GM21825 (cell line): ENCODE results near the gene RANBP1.
"Not testable (repeated sequence)": the region's sequence is repeated elsewhere in the genome, so short reads cannot be mapped to it uniquely, and the experiment has no call there.

ENCODE experiments used
- ATAC-seq: cut with Tn5 transposase; IDR thresholded peaks from one replicate; pipeline ENCODE4 v1.9.1; 2021; ENCODE audit warnings: mild to moderate bottlenecking, moderate library complexity; ENCODE audit not compliant: unreplicated experiment

The RANBP1 gene

GRCh38 chr22:20148414-20148813, 32.5 kb downstream of the RANBP1 start:
- ATAC-seq = no peak

GRCh38 chr22:20149257-20150250, 33.6 kb downstream of the RANBP1 start:
- no peak for ATAC-seq

- no peak for ATAC-seq
Measured at GRCh38 chr22:20150381-20151275, 34.7 kb downstream of the RANBP1 start, which contains the start of gene CCDC188. Gene CCDC188 (minus strand): TSS chr22:20151055. CDS start chr22:20150986, 69 bp downstream.

DNA sequence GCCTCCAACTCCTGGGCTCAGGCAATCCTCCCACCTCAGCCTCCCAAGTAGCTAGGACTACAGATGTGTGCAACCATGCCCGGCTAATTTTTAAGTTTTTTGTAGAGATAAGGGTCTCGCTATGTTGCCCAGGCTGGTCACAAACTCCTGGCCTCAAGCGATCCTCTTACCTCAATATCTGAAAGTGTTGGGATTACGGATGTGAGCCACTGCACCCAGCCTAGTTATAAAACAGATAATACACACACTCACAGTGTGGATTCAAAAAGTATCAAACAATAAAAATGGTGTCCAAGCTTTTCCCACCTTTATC, 35.3 kb downstream of the RANBP1 start:
- ATAC-seq = no peak

DNA sequence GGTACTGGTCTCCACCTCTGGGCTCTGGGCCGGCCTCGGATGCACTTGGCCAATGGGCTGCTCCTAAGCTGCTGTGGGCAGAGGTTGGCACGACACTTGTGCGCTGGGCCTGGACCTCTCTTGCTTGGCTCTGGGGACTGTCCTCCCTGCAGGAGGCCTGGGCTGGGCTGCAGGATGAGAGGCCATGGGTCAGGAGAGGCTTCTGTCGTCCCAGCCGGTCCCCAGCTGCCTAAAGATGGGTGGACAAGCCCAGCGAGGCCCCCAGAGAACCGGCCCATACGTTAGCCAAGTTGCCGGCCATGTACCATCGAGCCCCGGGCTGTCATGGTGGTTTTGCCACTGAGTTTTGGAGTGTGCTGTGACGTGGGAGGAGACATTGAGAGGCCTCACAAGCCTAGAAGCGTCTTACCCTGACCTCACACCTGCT, 36.6 kb downstream of the RANBP1 start:
- ATAC-seq = no peak

GRCh38 chr22:20153945-20154344, 38.0 kb downstream of the RANBP1 start:
- ATAC-seq = no peak

- no peak for ATAC-seq
Measured at GRCh38 chr22:20154602-20155187, 38.8 kb downstream of the RANBP1 start.

GRCh38 chr22:20155330-20156041, 39.6 kb downstream of the RANBP1 start:
- no peak for ATAC-seq

GRCh38 chr22:20156042-20156389, 40.1 kb downstream of the RANBP1 start:
- ATAC-seq = no peak

DNA sequence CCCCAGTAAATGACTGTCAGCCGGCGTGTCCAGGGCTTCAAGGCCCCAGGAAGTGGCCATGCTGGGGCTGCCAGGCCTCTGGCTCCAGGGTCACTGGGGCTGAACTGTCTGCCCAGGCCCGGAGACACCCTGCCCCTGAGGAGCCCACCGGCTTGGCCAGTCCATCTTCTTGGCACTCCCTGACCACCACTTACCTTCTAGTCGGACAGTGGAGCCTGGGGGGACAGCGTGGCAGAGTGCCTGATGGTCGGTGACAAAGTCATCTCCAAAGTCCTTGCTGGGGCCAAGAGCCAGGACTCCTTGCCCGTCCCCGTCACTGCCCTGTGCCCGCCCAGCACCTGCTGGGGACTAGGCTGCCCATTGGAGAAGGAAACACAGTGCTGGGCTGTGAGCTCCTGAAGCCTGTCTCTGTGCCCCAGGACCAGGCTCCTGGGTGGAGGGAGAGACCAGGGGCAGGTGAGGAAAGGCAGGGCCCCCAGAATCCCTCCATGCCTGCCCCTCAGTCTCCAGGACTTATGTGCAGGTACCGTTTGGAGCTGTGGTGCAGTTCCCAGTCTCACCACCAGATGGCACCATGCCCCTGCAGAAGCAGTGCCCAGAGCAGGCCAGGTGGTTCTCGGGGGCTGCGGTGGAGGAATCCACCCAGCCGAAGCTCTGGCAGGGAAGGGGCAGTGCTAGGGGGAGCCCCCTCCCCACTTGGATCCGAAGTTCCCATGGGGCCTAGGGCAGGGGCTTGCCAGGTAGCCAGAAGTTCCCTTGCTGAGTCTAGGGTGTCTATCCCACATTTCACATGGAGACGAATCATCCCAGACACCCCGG, 40.9 kb downstream of the RANBP1 start:
- no peak for ATAC-seq

DNA sequence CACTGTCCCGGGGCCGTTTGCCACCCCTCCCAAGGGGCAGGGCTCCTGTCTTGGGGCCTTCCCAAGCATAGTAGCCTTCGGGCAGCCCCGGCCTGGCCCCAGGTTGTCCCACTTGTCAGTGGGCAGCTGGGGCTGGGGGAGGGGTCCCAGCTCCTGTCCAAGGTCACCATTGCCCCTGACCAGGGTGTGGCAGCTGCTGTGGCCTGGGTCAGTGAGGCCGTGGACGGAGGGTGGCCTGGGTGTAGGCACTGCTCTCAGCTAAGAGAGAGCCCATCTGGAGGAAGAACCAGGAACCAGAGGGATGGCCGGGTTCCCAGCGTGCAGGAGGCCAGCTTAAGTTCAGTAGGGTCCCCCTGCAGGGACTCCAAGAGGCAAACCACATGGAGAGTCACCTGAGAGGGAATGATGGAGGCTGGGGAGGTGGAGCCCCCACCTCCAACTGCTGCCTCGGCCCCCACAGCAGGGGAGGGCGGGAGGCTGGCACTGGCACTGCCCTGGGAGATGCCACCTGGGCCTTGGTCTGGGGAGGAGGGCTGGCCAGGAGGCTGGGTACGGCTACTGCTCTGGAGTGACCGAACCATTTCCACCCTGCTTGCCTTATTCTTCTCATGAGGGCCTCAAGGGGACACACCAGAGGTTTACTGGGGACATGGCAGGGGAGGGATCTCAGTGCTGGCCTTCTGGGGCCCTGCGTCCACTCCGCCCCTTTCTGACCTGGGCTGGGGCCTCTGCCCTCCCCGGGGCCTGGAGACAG, 41.7 kb downstream of the RANBP1 start:
- no peak for ATAC-seq

- ATAC-seq = no peak
Measured at GRCh38 chr22:20158391-20159036, 42.6 kb downstream of the RANBP1 start.

DNA sequence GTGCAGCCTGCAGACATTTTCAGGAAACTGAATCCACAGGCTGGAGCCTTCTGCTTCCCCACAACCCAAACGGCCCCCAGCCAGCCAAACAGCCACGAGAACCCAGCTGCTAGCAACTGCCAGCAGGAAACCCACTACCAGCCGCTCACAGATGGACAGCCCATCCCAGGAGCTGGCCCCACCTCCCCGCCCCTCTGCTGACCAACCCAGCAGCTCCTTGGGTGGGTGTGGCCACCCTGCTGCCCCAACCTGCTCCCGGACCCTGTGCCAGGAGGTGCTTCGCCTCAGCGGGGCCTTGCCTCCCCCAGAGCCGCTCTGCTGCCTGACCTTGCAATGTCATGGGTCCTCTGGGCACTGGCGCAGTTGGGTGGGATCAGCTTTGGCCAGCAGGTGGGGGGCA, 43.2 kb downstream of the RANBP1 start:
- ATAC-seq = no peak

- ATAC-seq = not testable (repeated sequence)
Measured at GRCh38 chr22:20159531-20159930, 43.6 kb downstream of the RANBP1 start.

GRCh38 chr22:20160041-20160440, 44.1 kb downstream of the RANBP1 start:
- ATAC-seq = no peak

DNA sequence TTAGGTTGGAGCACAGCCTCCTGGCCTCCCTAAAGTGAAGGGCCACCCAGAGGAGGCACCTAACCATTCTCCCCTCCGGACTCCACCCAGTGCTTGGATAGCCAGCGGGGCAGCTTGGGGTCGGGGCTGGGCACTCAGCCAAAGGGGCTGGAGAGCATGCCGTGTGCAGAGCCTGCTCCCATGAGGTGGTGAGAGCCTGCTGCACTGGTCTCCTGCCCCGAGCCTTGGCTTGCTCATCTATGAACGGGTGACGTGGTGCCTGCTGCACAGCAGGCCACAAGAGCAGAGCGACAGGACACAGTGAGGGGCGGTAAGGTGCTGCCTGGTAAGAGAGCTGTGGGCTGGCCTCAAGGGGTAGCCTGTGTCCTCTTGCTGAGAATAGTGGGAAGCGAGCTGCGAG, 49.0 kb downstream of the RANBP1 start:
- ATAC-seq = no peak

DNA sequence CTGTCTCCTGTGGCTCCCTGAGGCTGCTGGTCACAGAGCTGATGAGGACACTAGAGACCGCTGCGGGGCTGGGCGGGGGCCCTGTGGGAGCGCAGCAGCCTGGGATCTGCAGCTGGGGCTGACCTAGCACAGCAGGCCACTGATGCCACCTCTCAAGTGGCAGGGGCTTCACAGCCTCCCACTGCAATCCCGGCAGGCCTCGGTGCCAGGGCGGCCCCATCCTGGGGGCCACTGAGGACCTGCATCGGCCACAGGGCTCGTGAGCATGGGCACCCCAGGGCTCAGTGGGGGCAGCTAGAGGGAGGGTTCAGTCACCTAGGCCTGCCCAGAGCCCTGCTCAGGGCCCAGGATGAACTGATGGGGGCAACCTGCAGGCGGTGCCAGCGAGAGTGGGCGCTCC, 49.5 kb downstream of the RANBP1 start:
- ATAC-seq = no peak

DNA sequence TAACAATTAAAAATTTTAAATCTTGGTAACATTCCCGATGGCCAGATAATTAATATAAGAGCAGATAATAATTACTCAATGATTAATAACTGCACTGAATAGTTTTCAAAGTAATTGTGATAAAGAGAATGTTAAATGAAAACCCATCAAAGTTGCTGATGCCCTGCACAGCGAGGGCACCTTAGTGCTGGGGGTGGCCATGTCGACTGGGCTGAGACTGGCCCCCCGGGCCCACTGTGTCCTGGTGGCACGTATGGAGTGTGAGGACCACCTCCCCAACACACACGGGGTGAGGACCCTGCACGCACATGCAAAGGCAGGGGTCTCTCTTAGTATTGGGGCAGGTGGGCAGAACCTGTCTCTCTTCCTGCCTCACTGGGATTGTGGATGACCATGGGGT, 50.0 kb downstream of the RANBP1 start:
- ATAC-seq = no peak

DNA sequence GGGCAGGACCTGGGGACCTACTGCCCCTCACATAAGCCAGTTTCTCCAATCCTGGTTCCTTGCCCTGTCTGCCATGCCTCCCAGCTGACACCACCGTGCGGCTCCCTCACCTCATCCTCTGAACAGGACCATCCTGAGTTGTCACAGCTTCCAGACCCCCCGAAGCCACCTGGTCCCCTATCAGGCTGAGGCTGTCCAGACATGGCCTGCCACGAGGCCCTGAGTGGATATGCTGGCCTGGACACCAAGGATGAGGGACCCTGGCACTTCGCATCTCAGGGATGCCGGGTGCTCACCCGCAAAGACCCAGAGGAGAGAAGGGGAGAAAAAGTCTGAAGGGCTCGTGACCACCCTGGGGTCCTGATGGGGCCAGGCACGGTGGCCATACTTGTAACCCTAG, 50.8 kb downstream of the RANBP1 start:
- no peak for ATAC-seq
